Testis (tissue), 3 donors: ENCODE results near the gene PTPRN2. TPM values are rescaled to one million over a fixed set of nuclear protein-coding genes. Genes with fewer than 3 reads are reported as not detected.

ENCODE experiments used
- DNase-seq: peaks from one replicate; pipeline ENCODE4 v3.0.0-alpha.2; 2019
- H3K27ac ChIP-seq, 2 donors: fragments of 200-600 bp; sonication (generic); one replicate each; pipeline ENCODE4 v1.5.1; 2019
- H3K27me3 ChIP-seq: fragments of 200-600 bp; sonication (generic); one replicate; pipeline ENCODE4 v1.5.1; 2019
- H3K36me3 ChIP-seq: fragments of 200-600 bp; sonication (generic); one replicate; pipeline ENCODE4 v1.5.1; 2017; ENCODE audit warnings: low read depth; ENCODE audit errors: missing control alignments
- H3K4me1 ChIP-seq: fragments of 200-600 bp; sonication (generic); one replicate; pipeline ENCODE4 v1.5.1; 2019
- H3K4me3 ChIP-seq, 2 donors: fragments of 200-600 bp; sonication (generic); one replicate each; pipeline ENCODE4 v1.5.1; 2017 to 2019
- H3K9me3 ChIP-seq: fragments of 200-600 bp; sonication (generic); one replicate; pipeline ENCODE4 v1.5.1; 2017
- CTCF ChIP-seq, 3 experiments: fragments of 450-650 bp in 2 of 3; fragments of 200-600 bp in 1 of 3; sonication (generic) in 1 of 3; IDR thresholded peaks; one replicate each; pipeline ENCODE4 v1.5.1; 2016 to 2019; ENCODE audit warnings: antibody characterized with exemption in 3 of 3, mild to moderate bottlenecking in 2 of 3, moderate library complexity in 1 of 3
- POLR2A ChIP-seq: fragments of 450-650 bp; IDR thresholded peaks from one replicate; pipeline ENCODE4 v1.6.1; 2017; ENCODE audit warnings: antibody characterized with exemption, mild to moderate bottlenecking, moderate library complexity
- WGBS, 2 donors: methylation state at CpG; one replicate each; pipeline ENCODE4 v1.1.5; 2018; 5-methylcytosine and 5-hydroxymethylcytosine counted together
- intact Hi-C: fragments of 100-400 bp; cut with DNase I; formaldehyde crosslinking; loops from one replicate; pipeline ENCODE4 v1.15.1; 2023; ENCODE audit warnings: low total_unique reads
- polyA plus RNA-seq: library from polyadenylated mRNA; stranded (reverse); fragments of 350-450 nt; fragmentation: Illumina TruSeq; extraction: RNeasy Lipid Tissue Mini Kit (QIAGEN cat#74804); gene quantifications from one replicate; pipeline ENCODE4 v1.2.3, GENCODE V29; 2014; ENCODE audit warnings: low read depth, low replicate concordance; ENCODE audit not compliant: insufficient read depth
- total RNA-seq, 2 donors: library from RNA; depleted of rRNA; stranded (reverse); fragments of >200 nt; gene quantifications; one replicate each; pipeline ENCODE4 v1.2.3, GENCODE V29; 2016

Gene PTPRN2
- total and polyA plus RNA-seq, 3 donors from 2014 or later: 9.3 to 10.8 (median 9.8) TPM

GRCh38 chr7:158135931-158136330 is 451.7 kb downstream of the PTPRN2 start:
- no peak for TF ChIP-seq POLR2A
- TF ChIP-seq CTCF (IDR thresholded peaks at IDR 0.05): no peak
- intact Hi-C loops: no loop called here
- no peak overlapping the region for H3K4me3 ChIP-seq
- no peaks in the 10 kb centered on the region for H3K36me3 ChIP-seq
- no peak for DNase-seq
- H3K4me1 ChIP-seq: no peaks in the 10 kb centered on the region
- no peak overlapping the region for H3K27ac ChIP-seq
- 85% methylated on average over 16 of the region's 16 CpGs for WGBS, 2 donors
- H3K9me3 ChIP-seq: no peaks in the 10 kb centered on the region
- no peaks in the 10 kb centered on the region for H3K27me3 ChIP-seq

GRCh38 chr7:158134824-158135223 is 452.8 kb downstream of the PTPRN2 start:
- Histone ChIP-seq H3K27ac (no peak overlapping the region), H3K27me3 (no peaks in the 10 kb centered on the region), H3K4me1 (no peaks in the 10 kb centered on the region), H3K36me3 (no peaks in the 10 kb centered on the region), H3K9me3 (no peaks in the 10 kb centered on the region), H3K4me3 (no peak overlapping the region)
- DNase-seq: no peak
- 78 to 85% methylated on average over 4 of the region's 4 CpGs for WGBS, 2 donors
- no peak for TF ChIP-seq CTCF (IDR thresholded peaks at IDR 0.05)
- no peak for TF ChIP-seq POLR2A
- intact Hi-C loops: no loop called here

GRCh38 chr7:158133515-158134271 is 453.9 kb downstream of the PTPRN2 start:
- no peak for DNase-seq
- Histone ChIP-seq H3K27me3 (no peaks in the 10 kb centered on the region), H3K4me3 (no peak overlapping the region), H3K9me3 (no peaks in the 10 kb centered on the region), H3K27ac (no peak overlapping the region), H3K36me3 (no peaks in the 10 kb centered on the region), H3K4me1 (no peaks in the 10 kb centered on the region)
- intact Hi-C loops: no loop called here
- TF ChIP-seq CTCF (IDR thresholded peaks at IDR 0.05) (no peak), POLR2A (no peak)
- WGBS, 2 donors: 66 to 71% methylated on average over 9 to 36 of the region's 36 CpGs

GRCh38 chr7:158133057-158133456 is 454.6 kb downstream of the PTPRN2 start:
- no peak for DNase-seq
- Histone ChIP-seq H3K27ac (no peak overlapping the region), H3K4me3 (no peak overlapping the region), H3K4me1 (no peaks in the 10 kb centered on the region), H3K27me3 (no peaks in the 10 kb centered on the region), H3K9me3 (no peaks in the 10 kb centered on the region), H3K36me3 (no peaks in the 10 kb centered on the region)
- TF ChIP-seq CTCF (IDR thresholded peaks at IDR 0.05): no peak
- intact Hi-C loops: no loop called here
- 63 to 70% methylated on average over 12 to 21 of the region's 21 CpGs for WGBS, 2 donors

- Histone ChIP-seq H3K4me1 (no peaks in the 10 kb centered on the region), H3K36me3 (no peaks in the 10 kb centered on the region), H3K27me3 (no peaks in the 10 kb centered on the region), H3K27ac (no peak overlapping the region), H3K9me3 (no peaks in the 10 kb centered on the region), H3K4me3 (no peak overlapping the region)
- 55 to 67% methylated on average over 10 of the region's 10 CpGs for WGBS, 2 donors
- intact Hi-C loops: no loop called here
- no peak for TF ChIP-seq CTCF (IDR thresholded peaks at IDR 0.05)
- no peak for TF ChIP-seq POLR2A
- DNase-seq: no peak
These were observed 457.6 kb downstream of the PTPRN2 start for GRCh38 chr7:158130023-158130409.
